GM18909 (cell line): ENCODE results near the gene MCRS1.
A peak's percentile ranks its signal among the peaks of the same experiment; 100 is the strongest.
"Not testable (repeated sequence)": the region's sequence is repeated elsewhere in the genome, so short reads cannot be mapped to it uniquely, and the experiment has no call there.

ENCODE experiments used
- ATAC-seq: cut with Tn5 transposase; IDR thresholded peaks from one replicate; pipeline ENCODE4 v1.9.1; 2021; ENCODE audit warnings: mild to moderate bottlenecking; ENCODE audit not compliant: unreplicated experiment, poor library complexity

The MCRS1 gene

GRCh38 chr12:49543221-49543913 is 24.6 kb downstream of the MCRS1 start:
- no peak for ATAC-seq

- ATAC-seq = no peak
These were observed 25.3 kb downstream of the MCRS1 start for GRCh38 chr12:49542592-49543160.

GRCh38 chr12:49541911-49542505 is 25.9 kb downstream of the MCRS1 start:
- ATAC-seq = no peak

- ATAC-seq = no peak
These were observed 26.6 kb downstream of the MCRS1 start for GRCh38 chr12:49541140-49541861.

- no peak for ATAC-seq
These were observed 27.5 kb downstream of the MCRS1 start for GRCh38 chr12:49540229-49541139.

- ATAC-seq = no peak
These were observed 28.3 kb downstream of the MCRS1 start for GRCh38 chr12:49539406-49540228.

- peak; percentile 66 for ATAC-seq
These were observed 29.2 kb downstream of the MCRS1 start, which contains the start of gene KCNH3 for GRCh38 chr12:49538510-49539403. Gene KCNH3, plus strand, starts transcription at chr12:49539030. Its CDS starts 387 bp downstream, at chr12:49539417.

GRCh38 chr12:49537752-49538509 is 30.0 kb downstream of the MCRS1 start:
- no peak for ATAC-seq

GRCh38 chr12:49537231-49537751 is 30.7 kb downstream of the MCRS1 start:
- ATAC-seq = no peak

- ATAC-seq = no peak
These were observed 31.3 kb downstream of the MCRS1 start for GRCh38 chr12:49536526-49537071.

GRCh38 chr12:49535921-49536525 is 31.9 kb downstream of the MCRS1 start:
- ATAC-seq = no peak

GRCh38 chr12:49534731-49535278 is 33.1 kb downstream of the MCRS1 start:
- no peak for ATAC-seq

GRCh38 chr12:49534122-49534521 is 33.8 kb downstream of the MCRS1 start:
- ATAC-seq = not testable (repeated sequence)

- no peak for ATAC-seq
These were observed 34.6 kb downstream of the MCRS1 start for GRCh38 chr12:49533331-49533730.

- no peak for ATAC-seq
These were observed 36.2 kb downstream of the MCRS1 start for GRCh38 chr12:49531745-49532144.

- ATAC-seq = no peak
These were observed 38.5 kb downstream of the MCRS1 start for GRCh38 chr12:49529414-49529813.
